GM21723 (cell line): ENCODE data around the gene FMO5.
"Not testable (repeated sequence)": the region's sequence is repeated elsewhere in the genome, so short reads cannot be mapped to it uniquely, and the experiment has no call there.

Experiments used
- ATAC-seq: cut with Tn5 transposase; IDR thresholded peaks from one replicate; pipeline ENCODE4 v1.9.1; 2021; ENCODE audit warnings: mild to moderate bottlenecking, moderate library complexity; ENCODE audit not compliant: unreplicated experiment

FMO5 gene

GRCh38 chr1:147225193-147225730 is at the start of gene FMO5:
Gene FMO5 (minus strand): TSS chr1:147225339. CDS start chr1:147225029, 310 bp downstream.
- peak; percentile 78 for ATAC-seq

DNA sequence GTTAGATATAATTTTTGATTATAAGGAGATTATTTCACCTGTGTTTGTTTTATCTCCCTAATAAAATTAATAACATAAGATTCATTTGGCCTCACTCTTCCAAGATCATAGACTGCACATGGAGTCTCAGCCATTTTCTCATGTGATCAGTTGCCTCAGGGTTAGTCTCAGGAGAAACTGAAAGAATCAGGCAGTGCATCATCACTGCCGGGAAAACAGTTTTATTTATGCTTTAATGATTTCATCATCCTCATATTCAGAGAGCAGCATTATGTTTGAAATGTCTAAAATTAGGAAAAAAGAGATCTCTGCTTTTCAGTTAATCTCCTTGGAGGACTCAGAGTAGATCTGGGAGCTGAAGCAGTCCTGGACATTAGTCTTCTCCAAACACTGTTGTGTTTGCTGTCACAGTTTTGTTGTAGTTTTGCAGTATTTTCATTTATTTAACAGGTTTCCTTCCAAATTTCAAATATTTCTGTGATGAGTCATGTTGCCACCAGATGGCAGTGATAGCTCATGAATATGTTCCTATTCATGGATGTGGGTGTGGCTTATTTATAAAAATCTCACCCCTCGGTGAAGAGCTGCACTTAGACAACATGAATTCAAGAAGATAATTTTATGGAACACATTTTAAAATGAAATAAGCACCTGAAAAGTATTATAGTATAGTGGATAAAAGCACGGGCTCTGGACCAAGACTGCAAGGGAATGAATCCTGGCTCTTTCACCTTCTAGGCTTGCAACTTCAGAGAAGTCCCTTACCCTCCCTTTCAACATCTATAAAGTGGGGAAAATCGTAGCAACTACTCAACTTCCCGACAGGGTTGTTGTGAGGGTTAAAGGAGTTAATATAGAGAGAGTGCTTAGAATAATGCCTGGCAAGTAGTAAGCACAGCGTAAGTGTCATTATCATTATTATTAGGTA is 48.5 kb upstream of the FMO5 start:
- ATAC-seq = no peak

GRCh38 chr1:147272042-147272441 is 46.9 kb upstream of the FMO5 start:
- no peak for ATAC-seq

- no peak for ATAC-seq
These were observed 45.6 kb upstream of the FMO5 start for GRCh38 chr1:147270721-147271120.

GRCh38 chr1:147267711-147268110 is 42.6 kb upstream of the FMO5 start:
- no peak for ATAC-seq

- no peak for ATAC-seq
These were observed 41.2 kb upstream of the FMO5 start for GRCh38 chr1:147266381-147266780.

- no peak for ATAC-seq
These were observed 39.1 kb upstream of the FMO5 start for GRCh38 chr1:147264158-147264768.

DNA sequence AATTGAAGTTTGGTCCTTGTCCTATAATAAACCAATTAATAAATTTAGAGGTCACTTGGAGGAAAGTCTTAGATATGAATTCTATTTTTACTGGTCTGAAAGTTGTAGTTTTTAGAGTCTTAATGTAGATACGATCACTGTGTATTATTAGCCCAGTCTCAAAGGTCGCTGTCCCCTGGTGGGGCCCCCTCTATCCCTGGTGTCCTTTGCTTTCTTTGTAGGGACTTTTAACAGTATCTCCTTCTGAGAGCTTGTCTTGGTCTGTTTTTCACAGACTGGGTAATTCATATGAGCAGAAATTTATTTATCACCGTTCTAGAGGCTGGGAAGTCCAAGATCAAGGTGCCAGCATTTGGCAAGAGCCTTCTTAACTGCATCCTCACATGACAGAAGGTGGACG is 35.8 kb upstream of the FMO5 start:
- no peak for ATAC-seq

GRCh38 chr1:147252540-147252939 is 27.4 kb upstream of the FMO5 start:
- no peak for ATAC-seq

DNA sequence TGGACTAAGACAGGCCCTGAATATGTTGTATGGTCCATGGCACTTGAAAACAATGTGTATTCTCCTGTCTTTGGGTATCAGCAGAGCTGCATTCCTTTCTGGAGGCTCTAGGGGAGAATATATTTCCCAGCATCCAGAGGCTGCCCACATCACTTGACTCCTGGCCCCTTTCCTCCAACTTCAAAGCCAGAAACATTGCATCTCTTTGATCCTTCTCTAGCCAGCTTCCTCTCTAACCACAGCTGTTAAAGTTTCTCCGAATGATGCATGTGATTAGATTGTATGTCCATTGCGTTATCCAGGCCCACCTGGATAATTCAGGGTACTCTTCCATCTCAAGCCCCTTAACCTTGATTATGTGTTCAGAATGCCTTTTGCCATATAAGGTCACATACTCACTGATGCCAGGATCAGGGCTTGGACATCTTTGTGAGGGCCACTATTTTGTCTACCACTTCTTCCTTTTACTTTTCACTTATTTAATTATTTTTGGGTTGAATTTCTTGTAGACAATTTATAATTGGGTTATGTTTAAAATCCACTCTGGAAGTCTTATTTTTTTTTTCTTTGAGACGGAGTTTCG is 22.6 kb upstream of the FMO5 start:
- ATAC-seq = no peak

- ATAC-seq = no peak
These were observed 21.9 kb upstream of the FMO5 start for GRCh38 chr1:147246910-147247655.

- no peak for ATAC-seq
These were observed 21.0 kb upstream of the FMO5 start for GRCh38 chr1:147246044-147246690.

DNA sequence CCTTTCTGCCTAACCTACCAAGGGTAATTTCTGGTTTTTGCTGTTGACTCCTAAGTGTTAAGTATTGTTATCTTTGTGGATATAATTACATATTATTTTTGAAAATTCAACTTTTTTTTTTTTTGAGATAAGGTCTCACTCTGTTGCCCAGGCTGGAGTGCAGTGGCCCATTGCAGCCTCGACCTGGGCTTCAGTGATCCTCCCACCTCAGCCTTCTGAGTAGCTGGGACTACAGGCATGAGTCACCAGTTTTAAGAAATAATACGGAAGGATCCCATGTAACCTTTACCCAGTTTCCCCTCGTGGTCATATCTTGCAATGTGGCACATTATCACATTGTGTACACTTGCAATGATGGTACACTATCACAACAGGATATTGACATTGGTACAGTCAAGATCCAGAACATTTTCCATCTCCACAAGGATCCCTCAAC is 20.5 kb upstream of the FMO5 start:
- ATAC-seq = no peak

DNA sequence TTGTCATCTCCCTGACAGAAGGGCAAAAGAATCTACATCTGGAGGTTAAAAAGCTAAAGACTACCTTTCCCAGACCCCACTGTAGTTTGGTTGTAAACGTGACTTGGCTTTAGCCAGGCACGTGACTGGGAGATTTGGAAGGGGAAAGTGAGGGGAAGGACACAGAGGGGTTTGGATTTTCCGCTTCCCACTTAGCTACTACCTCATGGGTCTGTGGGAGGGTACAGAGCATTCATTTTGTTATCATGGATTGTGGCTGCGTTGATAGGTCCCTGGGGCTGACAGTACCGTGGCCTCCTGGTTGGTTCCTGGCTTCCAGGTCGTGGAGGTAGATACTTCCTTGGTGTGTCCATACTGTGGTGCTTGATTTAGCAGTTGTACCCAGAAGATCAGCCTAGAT is 20.0 kb upstream of the FMO5 start:
- no peak for ATAC-seq

DNA sequence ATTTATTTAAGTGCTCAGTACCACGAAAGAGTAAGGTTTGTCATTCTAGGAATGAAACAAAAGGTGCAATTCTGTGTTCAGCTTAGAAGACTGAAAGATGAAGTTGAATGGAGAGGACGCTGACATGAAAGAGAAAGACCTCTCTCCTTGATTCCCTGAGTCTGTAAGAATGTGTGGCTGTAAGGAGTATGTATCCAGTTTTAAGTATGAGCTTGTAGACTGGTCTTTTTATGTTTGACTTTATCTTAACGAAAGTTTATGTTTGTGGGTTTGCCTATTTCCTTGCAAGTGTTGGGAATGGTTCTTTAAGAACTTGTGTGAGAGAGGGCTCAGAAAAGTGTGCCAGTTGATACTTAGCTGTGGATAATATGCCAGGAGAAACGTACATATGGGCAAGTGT is 18.7 kb upstream of the FMO5 start:
- ATAC-seq = no peak

GRCh38 chr1:147243228-147243685 is 18.1 kb upstream of the FMO5 start:
- ATAC-seq = peak; percentile 30

DNA sequence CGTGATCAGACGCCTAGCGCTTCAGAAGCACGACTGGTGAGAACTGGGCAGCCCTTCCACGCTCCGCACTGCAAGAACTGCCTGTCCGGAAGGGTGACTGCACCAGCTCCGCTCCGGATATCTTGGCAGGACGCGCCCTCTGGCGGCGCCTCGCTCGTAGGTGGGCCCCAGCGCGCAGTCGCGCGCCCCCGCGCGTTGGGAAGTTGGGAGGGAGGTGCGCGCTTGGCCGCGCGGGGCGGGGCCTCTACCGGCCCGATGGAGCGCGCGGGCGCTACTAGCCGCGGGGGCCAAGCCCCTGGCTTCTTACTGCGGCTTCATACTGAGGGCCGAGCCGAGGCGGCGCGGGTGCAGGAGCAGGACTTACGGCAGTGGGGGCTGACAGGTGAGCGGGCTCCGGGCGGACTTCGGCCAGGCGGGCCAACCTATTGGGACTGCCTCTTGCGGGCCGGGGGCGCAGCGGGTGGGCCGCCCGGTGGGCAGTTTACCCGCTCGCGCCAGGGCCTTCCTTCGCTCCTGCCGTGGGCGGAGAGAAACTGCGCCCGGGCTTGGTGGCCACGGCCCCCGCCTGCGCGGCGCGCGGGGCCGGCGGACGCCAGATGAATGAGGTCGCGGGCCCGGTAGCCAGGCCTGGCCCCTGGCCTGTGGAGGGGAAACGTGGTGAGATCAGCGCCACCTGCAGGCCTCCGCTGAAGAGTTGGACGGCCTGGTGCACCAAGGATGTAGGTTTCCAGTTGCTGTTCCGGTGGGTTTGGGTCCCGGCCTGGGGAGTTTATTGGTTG is 17.5 kb upstream of the FMO5 start, which contains the start of gene CHD1L:
TSS of gene CHD1L (plus strand) at position 236 of the 779 bp plus-strand sequence. CDS start at position 256, 20 bp downstream.
- ATAC-seq = peak; percentile 86

DNA sequence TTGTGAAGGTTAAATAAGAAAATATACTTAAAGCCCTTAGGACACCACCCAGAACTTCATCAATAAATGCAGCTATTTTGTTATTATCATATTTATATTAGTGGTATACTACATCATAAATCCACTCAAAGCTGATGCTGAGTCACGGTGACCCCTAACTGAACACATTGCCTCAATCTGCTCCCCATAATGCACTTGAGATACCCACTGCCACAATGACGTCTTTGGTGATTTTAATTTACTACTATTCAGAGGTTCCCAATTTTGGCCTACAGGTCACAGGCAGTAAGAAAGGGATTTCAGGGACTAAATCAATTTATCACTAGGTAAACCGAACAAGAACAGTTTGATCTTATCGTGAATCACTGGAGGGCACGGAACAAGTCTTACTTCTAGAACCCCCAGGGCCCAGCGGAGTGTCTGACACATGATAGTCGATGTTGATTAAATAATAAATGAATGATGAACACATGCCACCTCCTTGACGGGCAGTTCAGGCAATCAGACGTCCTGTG is 16.9 kb upstream of the FMO5 start:
- ATAC-seq = no peak

DNA sequence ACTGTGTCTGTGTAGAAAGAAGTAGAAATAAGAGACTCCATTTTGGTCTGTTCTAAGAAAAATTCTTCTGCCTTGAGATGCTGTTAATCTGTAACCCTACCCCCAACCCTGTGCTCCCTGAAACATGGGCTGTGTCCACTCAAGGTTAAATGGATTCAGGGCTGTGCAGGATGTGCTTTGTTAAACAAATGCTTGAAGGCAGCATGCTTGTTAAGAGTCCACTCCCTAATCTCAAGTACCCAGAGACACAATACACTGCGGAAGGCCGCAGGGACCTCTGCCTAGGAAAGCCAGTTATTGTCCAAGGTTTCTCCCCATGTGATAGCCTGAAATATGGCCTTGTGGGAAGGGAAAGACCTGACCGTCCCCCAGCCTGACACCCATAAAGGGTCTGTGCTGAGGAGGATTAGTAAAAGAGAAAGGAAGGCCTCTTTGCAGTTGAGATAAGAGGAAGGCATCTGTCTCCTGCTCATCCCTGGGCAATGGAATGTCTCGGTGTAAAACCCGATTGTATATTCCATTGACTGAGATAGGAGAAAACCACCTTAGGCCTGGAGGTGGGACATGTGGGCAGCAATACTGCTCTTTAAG is 15.1 kb upstream of the FMO5 start:
- not testable (repeated sequence) for ATAC-seq
